Spleen (tissue), 11 donors: Measurements from ENCODE around the gene TLE7. TPM values are rescaled to one million over a fixed set of nuclear protein-coding genes. Genes with fewer than 3 reads are reported as not detected.

Experiments
- DNase-seq: peaks from one replicate; pipeline ENCODE4 v3.0.0-alpha.2; 2020
- H3K27ac ChIP-seq, 8 donors: fragments of 200-600 bp; sonication (generic) in 7 of 8; 1 replicate in 4 of 8; 2 replicates in 4 of 8; pipeline versions ENCODE4 v1.5.0 to v1.8.0; 2016 to 2021; ENCODE audit warnings: inconsistent platforms in 4 of 8, mild to moderate bottlenecking in 4 of 8, moderate library complexity in 1 of 8
- H3K27me3 ChIP-seq, 7 donors: fragments of 200-600 bp; sonication (generic) in 6 of 7; replicated peaks in 1 of 7; 1 replicate in 4 of 7; 2 replicates in 3 of 7; pipeline versions ENCODE4 v1.5.0 to v1.8.0; 2016 to 2021; ENCODE audit warnings: inconsistent platforms in 3 of 7, mild to moderate bottlenecking in 1 of 7
- H3K36me3 ChIP-seq, 6 donors: fragments of 200-600 bp; sonication (generic) in 5 of 6; 1 replicate in 4 of 6; 2 replicates in 2 of 6; pipeline versions ENCODE4 v1.5.0 to v1.8.0; 2016 to 2021; ENCODE audit warnings: inconsistent platforms in 2 of 6
- H3K4me1 ChIP-seq, 6 donors: fragments of 200-600 bp; sonication (generic) in 5 of 6; 1 replicate in 3 of 6; 2 replicates in 3 of 6; pipeline versions ENCODE4 v1.5.0 to v1.8.0; 2016 to 2021; ENCODE audit warnings: inconsistent platforms in 3 of 6
- H3K4me3 ChIP-seq, 8 donors: fragments of 200-600 bp; sonication (generic) in 7 of 8; 1 replicate in 4 of 8; 2 replicates in 4 of 8; pipeline versions ENCODE4 v1.5.0 to v1.8.0; 2016 to 2021; ENCODE audit warnings: inconsistent platforms in 4 of 8, mild to moderate bottlenecking in 4 of 8, moderate library complexity in 2 of 8
- H3K9me3 ChIP-seq, 8 donors: fragments of 200-600 bp; sonication (generic) in 7 of 8; 1 replicate in 4 of 8; 2 replicates in 4 of 8; pipeline versions ENCODE4 v1.5.0 to v1.8.0; 2016 to 2021; ENCODE audit warnings: inconsistent platforms in 4 of 8
- POLR2A ChIP-seq, 3 donors: fragments of 450-650 bp; IDR thresholded peaks; one replicate each; pipeline ENCODE4 v1.5.1; 2017; ENCODE audit warnings: antibody characterized with exemption in 3 of 3, mild to moderate bottlenecking in 1 of 3
- POLR2AphosphoS5 ChIP-seq, 3 donors: sonication (generic); formaldehyde crosslinking; IDR thresholded peaks; one replicate each; pipeline ENCODE4 v1.5.1; 2017; ENCODE audit warnings: antibody characterized with exemption in 3 of 3
- WGBS, 5 donors: extraction: QIAGEN DNeasy Blood & Tissue Kit in 3 of 5; methylation state at CpG; one replicate each; pipeline versions ENCODE4 v1.1.5 to v1.1.7; 2013 to 2018; 5-methylcytosine and 5-hydroxymethylcytosine counted together
- intact Hi-C: fragments of 100-400 bp; cut with DNase I; formaldehyde crosslinking; loops from one replicate; pipeline ENCODE4 v1.15.0; 2023; ENCODE audit warnings: low total_unique reads
- polyA plus RNA-seq, 3 donors: library from polyadenylated mRNA; stranded (reverse); fragments of 200-250 nt; gene quantifications; one replicate each; pipeline ENCODE4 v1.2.1, GENCODE V29; 2013
- total RNA-seq, 7 donors: library from RNA; depleted of rRNA in 3 of 7; stranded (reverse); fragments of >200 nt in 3 of 7; fragmentation: NEBNext Ultra II Directional in 4 of 7; extraction: Animal tissue kit (Norgen Biotek cat#: 25700) in 4 of 7; gene quantifications; one replicate each; pipeline versions ENCODE4 v1.1.0 to v1.2.1, GENCODE V29; 2016 to 2021
- TF ChIP-seq, protein P1 (sequence below), 11 experiments: fragments of 200-600 bp in 7 of 11; fragments of 450-650 bp in 4 of 11; sonication (generic) in 4 of 11; IDR thresholded peaks in 8 of 11; conservative IDR thresholded peaks in 3 of 11; 1 replicate in 7 of 11; 2 replicates in 4 of 11; pipeline versions ENCODE4 v1.4.0 to v1.8.0; 2016 to 2021; ENCODE audit warnings: antibody characterized with exemption in 11 of 11, inconsistent platforms in 4 of 11, mild to moderate bottlenecking in 1 of 11
- donor health status: healthy with polysubstance abuse.
- donor health status: DM: no; HTN: no; CAD: no; lungs with moderate emphysema.
- donor health status: DM: no; HTN: no; CAD: no.
- donor health status: Bipolar disorder and iron deficiency.
- donor health status: healthy.
- donor health status: DM: no; HTN: no; CAD: no.
- donor health status: DM: yes; HTN: yes; CAD: no.

TLE7 gene
- total and polyA plus RNA-seq, 10 donors, result not detected

DNA sequence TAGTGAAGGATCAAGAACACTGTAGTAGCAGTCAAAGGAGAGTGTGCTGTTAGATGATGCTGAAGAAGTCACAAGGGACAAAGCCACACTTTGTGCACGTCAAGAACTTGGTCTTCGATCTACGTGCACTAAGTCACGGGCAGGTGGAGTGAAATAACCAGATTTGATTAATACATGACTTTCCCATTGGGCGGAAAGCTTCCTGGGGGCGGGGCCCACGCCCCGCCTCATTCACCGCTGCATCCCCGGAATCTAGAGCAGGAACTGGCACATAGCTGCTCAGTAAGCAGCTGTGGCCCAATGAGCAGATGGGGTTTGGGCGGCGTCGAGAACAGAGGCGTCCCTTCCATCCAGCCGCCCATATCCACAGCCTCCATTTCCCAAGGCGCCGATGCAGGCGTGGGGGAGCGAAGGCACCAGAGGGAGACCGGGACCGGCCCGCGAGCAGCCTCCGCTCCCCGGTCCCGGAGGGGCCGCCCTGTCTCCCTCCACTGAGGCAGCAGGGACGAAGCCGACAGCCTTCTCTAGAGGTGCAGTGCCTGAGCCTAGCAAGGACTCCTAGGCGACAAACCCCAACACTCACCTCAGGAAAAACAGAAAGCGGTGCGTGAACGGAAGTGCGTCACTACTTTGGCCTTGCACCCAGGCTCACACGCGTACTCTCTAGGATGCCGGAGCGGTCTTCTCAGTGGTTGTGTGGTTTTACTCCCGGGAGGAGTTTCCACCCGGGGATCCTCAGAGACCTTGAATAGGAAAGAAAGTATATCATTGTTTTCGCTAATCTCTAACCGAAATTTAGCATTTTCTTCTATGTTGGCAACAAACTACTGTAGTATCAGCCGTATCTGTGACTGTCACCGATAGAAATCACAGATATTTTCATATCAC, 42.4 kb upstream of the TLE7 start:
- intact Hi-C loops, result no loop called here
- 0 to 1% (median 1%) methylated on average over 29 to 44 of the region's 44 CpGs for WGBS, 5 donors
- H3K4me3 ChIP-seq, result peak overlapping the region; percentile 71 to 91 (median 86)
- no peaks in the 10 kb centered on the region for H3K9me3 ChIP-seq
- H3K4me1 ChIP-seq, result peaks cover 0 to 28% (median 13%) of the 10 kb centered on the region in 6 donors
- no peaks in the 10 kb centered on the region for H3K36me3 ChIP-seq
- H3K27me3 ChIP-seq, result no peaks in the 10 kb centered on the region
- peak; percentile 94 for DNase-seq
- TF ChIP-seq POLR2AphosphoS5 (IDR thresholded peaks at IDR 0.05) (peak; percentile 89 to 96 (median 94)), POLR2A (IDR thresholded peaks at IDR 0.05) (peak in 2 of 3 donors; percentile 16 to 30)
- TF ChIP-seq, protein P1, sequence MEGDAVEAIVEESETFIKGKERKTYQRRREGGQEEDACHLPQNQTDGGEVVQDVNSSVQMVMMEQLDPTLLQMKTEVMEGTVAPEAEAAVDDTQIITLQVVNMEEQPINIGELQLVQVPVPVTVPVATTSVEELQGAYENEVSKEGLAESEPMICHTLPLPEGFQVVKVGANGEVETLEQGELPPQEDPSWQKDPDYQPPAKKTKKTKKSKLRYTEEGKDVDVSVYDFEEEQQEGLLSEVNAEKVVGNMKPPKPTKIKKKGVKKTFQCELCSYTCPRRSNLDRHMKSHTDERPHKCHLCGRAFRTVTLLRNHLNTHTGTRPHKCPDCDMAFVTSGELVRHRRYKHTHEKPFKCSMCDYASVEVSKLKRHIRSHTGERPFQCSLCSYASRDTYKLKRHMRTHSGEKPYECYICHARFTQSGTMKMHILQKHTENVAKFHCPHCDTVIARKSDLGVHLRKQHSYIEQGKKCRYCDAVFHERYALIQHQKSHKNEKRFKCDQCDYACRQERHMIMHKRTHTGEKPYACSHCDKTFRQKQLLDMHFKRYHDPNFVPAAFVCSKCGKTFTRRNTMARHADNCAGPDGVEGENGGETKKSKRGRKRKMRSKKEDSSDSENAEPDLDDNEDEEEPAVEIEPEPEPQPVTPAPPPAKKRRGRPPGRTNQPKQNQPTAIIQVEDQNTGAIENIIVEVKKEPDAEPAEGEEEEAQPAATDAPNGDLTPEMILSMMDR (IDR thresholded peaks at IDR 0.05 in 8 of 11, conservative IDR thresholded peaks at IDR 0.05 in 3 of 11), result no peak
- H3K27ac ChIP-seq, result peak overlapping the region; percentile 95 to 99 (median 98)

DNA sequence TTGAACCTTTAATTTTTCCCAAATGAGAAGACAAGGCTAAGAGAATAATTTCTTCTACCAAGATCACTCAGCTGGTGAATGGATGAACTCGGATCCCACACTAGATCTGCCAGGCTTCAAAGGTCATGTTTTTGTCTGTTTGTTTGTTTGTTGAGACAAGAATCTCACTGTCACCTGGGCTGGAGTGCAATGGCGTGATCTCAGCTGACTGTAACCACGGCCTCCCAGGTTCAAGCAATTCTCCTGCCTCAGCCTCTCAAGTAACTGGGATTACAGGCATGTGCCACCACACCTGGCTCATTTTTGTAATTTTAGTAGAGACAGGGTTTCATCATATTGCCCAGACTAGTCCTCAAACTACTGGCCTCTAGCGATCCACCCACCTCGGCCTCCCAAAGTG, 40.7 kb upstream of the TLE7 start:
- TF ChIP-seq POLR2AphosphoS5 (IDR thresholded peaks at IDR 0.05) (no peak), POLR2A (IDR thresholded peaks at IDR 0.05) (no peak)
- TF ChIP-seq, protein P1 (IDR thresholded peaks at IDR 0.05 in 8 of 11, conservative IDR thresholded peaks at IDR 0.05 in 3 of 11), result no peak
- H3K27ac ChIP-seq, result no peak overlapping the region
- DNase-seq, result no peak
- 84 to 94% (median 89%) methylated on average over 5 of the region's 5 CpGs for WGBS, 5 donors
- no peak overlapping the region for H3K4me3 ChIP-seq
- peaks cover 0 to 14% (median 7%) of the 10 kb centered on the region in 6 donors for H3K36me3 ChIP-seq
- intact Hi-C loops, result loop anchor here (2.0 kb wide), 1 partner anchor 20 kb away; the partner anchor contains the start of gene ZNF23
- no peaks in the 10 kb centered on the region for H3K27me3 ChIP-seq
- no peaks in the 10 kb centered on the region for H3K9me3 ChIP-seq
- H3K4me1 ChIP-seq, result peaks cover 0 to 28% (median 13%) of the 10 kb centered on the region in 6 donors

DNA sequence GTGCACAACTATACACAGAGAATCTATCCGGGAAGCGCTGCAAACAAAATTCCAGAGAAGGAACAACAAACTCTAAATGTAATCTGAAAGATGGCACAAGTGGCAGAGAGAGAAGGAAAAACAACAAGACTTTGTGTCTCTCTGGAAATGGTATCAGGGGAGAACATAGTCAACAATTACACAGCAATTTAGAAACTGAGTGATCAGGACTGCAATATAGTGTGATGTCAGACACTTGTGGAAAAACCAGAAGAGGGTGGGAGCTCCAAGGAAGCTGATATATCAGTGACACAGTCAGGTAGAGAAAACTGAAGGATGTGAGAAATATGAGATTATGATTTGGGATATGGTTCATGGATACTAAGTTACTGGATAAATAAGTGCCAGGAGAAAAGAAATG, 39.1 kb upstream of the TLE7 start:
- H3K4me1 ChIP-seq, result peaks cover 0 to 28% (median 13%) of the 10 kb centered on the region in 6 donors
- H3K27me3 ChIP-seq, result no peaks in the 10 kb centered on the region
- DNase-seq, result no peak
- intact Hi-C loops, result no loop called here
- TF ChIP-seq, protein P1 (IDR thresholded peaks at IDR 0.05 in 8 of 11, conservative IDR thresholded peaks at IDR 0.05 in 3 of 11), result no peak
- TF ChIP-seq POLR2AphosphoS5 (IDR thresholded peaks at IDR 0.05), result no peak
- no peak for TF ChIP-seq POLR2A (IDR thresholded peaks at IDR 0.05)
- peaks cover 0 to 30% (median 23%) of the 10 kb centered on the region in 6 donors for H3K36me3 ChIP-seq
- no peak overlapping the region for H3K27ac ChIP-seq
- no peak overlapping the region for H3K4me3 ChIP-seq
- WGBS, 5 donors, result 95 to 98% (median 98%) methylated on average over 2 of the region's 2 CpGs
- no peaks in the 10 kb centered on the region for H3K9me3 ChIP-seq

DNA sequence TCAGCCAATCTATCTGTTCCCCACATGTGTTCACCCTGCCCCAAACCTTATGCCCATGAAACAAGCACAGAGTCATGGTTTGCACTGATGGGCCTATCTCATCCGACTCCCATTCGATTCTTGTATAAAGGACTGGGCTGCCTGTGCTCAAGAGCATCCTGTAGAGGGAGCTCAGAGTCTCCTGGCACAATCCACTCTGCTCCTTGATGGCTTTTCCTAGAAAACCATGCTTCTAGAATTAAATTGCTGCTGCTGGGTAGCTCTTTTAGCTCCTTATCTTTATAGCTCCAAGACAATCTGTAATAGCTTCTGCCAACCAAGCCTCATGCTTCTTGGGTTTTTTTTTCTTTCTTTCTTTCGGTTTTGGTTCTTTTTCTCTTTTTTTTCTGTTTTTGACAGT, 37.6 kb upstream of the TLE7 start:
- 69 to 87% (median 78%) methylated on average over 3 of the region's 3 CpGs for WGBS, 5 donors
- DNase-seq, result no peak
- intact Hi-C loops, result no loop called here

More for the DNA sequence above, 37.6 kb upstream of the TLE7 start:
- H3K27ac ChIP-seq, result no peak overlapping the region
- no peaks in the 10 kb centered on the region for H3K9me3 ChIP-seq
- H3K36me3 ChIP-seq, result peaks cover 3 to 45% (median 36%) of the 10 kb centered on the region in 6 donors
- no peaks in the 10 kb centered on the region for H3K27me3 ChIP-seq
- no peak for TF ChIP-seq POLR2A (IDR thresholded peaks at IDR 0.05)
- TF ChIP-seq, protein P1 (IDR thresholded peaks at IDR 0.05 in 8 of 11, conservative IDR thresholded peaks at IDR 0.05 in 3 of 11), result peak in 1 of 11 experiments; percentile 8
- peaks cover 0 to 23% (median 8%) of the 10 kb centered on the region in 6 donors for H3K4me1 ChIP-seq
- H3K4me3 ChIP-seq, result no peak overlapping the region
